ENCODE measurements around the gene CELF5.
"Not testable (repeated sequence)": the region's sequence is repeated elsewhere in the genome, so short reads cannot be mapped to it uniquely, and the experiment has no call there.

The CELF5 gene

GRCh38 chr19:3275583-3276340 lies 51.3 kb downstream of the CELF5 start:
- FAIRE-seq = no peak

- FAIRE-seq = no peak
Observed at GRCh38 chr19:3276341-3276799, 51.9 kb downstream of the CELF5 start.

GRCh38 chr19:3277649-3278048 lies 53.2 kb downstream of the CELF5 start:
- FAIRE-seq = no peak

GRCh38 chr19:3278294-3278693 lies 53.8 kb downstream of the CELF5 start:
- FAIRE-seq = no peak

GRCh38 chr19:3278749-3279148 lies 54.3 kb downstream of the CELF5 start:
- no peak for FAIRE-seq

- FAIRE-seq = no peak
Observed at GRCh38 chr19:3279306-3279705, 54.8 kb downstream of the CELF5 start.

GRCh38 chr19:3281026-3281425 lies 56.6 kb downstream of the CELF5 start:
- FAIRE-seq = no peak

- no peak for FAIRE-seq
Observed at GRCh38 chr19:3282155-3282554, 57.7 kb downstream of the CELF5 start.

- FAIRE-seq = no peak
Observed at GRCh38 chr19:3282564-3282963, 58.1 kb downstream of the CELF5 start.

GRCh38 chr19:3283246-3283751 lies 58.8 kb downstream of the CELF5 start:
- no peak for FAIRE-seq

GRCh38 chr19:3283886-3284657 lies 59.6 kb downstream of the CELF5 start:
- no peak for FAIRE-seq

GRCh38 chr19:3284759-3285646 lies 60.5 kb downstream of the CELF5 start:
- FAIRE-seq = no peak

- FAIRE-seq = no peak
Observed at GRCh38 chr19:3285647-3286176, 61.3 kb downstream of the CELF5 start.

GRCh38 chr19:3287814-3288213 lies 63.4 kb downstream of the CELF5 start:
- no peak for FAIRE-seq

- not testable (repeated sequence) for FAIRE-seq
Observed at GRCh38 chr19:3288437-3288836, 64.0 kb downstream of the CELF5 start.

GRCh38 chr19:3289971-3290569 lies 65.6 kb downstream of the CELF5 start:
- FAIRE-seq = no peak

GRCh38 chr19:3290858-3291257 lies 66.4 kb downstream of the CELF5 start:
- not testable (repeated sequence) for FAIRE-seq

- no peak for FAIRE-seq
Observed at GRCh38 chr19:3291644-3292043, 67.2 kb downstream of the CELF5 start.

GRCh38 chr19:3292958-3293529 lies 68.6 kb downstream of the CELF5 start:
- FAIRE-seq = no peak

GRCh38 chr19:3293560-3293959 lies 69.1 kb downstream of the CELF5 start:
- FAIRE-seq = no peak

- no peak for FAIRE-seq
Observed at GRCh38 chr19:3294080-3294850, 69.8 kb downstream of the CELF5 start.

All from endometrium (tissue), 2 donors.